NT2/D1 (cell line): ENCODE results near the gene SYT12.

Source experiments
- SUZ12 ChIP-seq: IDR thresholded peaks from 2 replicates; pipeline ENCODE4 v1.6.1; 2011; ENCODE audit not compliant: insufficient read length, insufficient read depth; ENCODE audit errors: extremely low read depth
- YY1 ChIP-seq: IDR thresholded peaks from 2 replicates; pipeline ENCODE4 v1.6.1; 2011; ENCODE audit not compliant: insufficient read length, insufficient read depth
- ZNF274 ChIP-seq: IDR thresholded peaks from 2 replicates; pipeline ENCODE4 v1.6.1; 2011; ENCODE audit warnings: mild to moderate bottlenecking, low read depth, low read length

DNA sequence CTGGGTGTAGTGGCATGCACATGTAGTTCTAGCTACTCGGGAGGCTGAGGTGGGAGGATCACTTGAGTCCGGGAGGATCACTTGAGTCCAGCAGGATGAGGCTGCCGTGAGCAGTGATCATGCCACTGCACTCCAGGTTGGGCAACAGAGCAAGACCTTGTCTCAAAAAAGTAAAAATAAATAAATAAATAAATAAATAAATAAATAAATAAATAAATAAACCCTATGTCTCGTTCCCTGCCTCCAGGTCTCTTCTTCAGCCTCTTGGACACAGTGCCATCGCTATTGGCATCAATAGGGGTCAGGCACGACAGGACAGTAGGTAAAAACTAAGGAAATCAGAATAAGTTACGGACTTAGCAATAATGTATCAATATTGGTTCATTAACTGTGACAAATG is 23.4 kb upstream of the SYT12 start:
- TF ChIP-seq ZNF274 = no peak
- no peak for TF ChIP-seq YY1
- TF ChIP-seq SUZ12 = no peak
